ENCODE results near the gene TLL2. TPM values are rescaled to one million over a fixed set of nuclear protein-coding genes. Genes with fewer than 3 reads are reported as not detected.
A peak's percentile ranks its signal among the peaks of the same experiment; 100 is the strongest.

Gene TLL2
- total RNA-seq, 2 experiments from 2014 or later: 0.12 to 0.19 TPM

DNA sequence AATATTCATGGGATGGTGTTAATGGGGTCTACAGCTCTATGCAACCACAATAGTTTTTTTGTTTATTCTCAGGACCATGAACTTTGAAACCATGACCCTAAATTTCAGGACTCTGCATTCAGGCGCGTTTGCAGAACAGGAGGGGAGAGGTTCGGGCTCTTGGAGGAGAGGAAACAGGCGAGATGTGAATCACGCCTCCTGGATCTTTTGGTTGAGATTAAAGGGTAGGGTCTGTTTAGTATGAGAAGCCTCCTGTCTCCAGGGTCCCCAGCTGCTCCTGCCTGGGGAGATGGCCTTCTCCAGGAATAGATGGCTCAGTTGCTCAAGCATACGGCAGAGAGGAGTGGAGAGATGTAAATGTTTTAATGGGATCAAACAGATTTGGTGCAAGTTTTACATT is 18.2 kb downstream of the TLL2 start:
- DNase-seq: no peak
- Mint-ChIP-seq H3K4me1 (no peaks in the 10 kb centered on the region), H3K9me3 (no peaks in the 10 kb centered on the region)

DNA sequence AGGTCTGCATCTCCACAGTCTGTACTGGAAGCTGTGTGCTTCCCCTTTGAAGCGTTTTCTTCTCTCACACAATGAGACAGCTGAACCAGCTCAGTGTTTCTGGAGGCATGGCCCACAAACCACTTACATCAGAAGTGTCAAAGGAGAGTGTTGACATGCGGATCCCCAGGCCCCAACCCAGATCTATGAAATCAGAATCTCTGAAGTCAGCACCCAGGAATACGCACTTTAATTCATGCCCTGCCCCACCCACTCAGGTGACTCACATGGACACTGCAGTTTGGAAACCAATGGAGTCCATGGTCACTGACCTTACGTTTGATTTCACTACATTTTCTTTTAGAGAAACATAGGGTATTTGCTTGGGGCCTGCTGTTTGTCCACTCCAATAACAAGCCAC is 19.0 kb downstream of the TLL2 start:
- Mint-ChIP-seq H3K4me1 (no peaks in the 10 kb centered on the region), H3K9me3 (no peaks in the 10 kb centered on the region), H3K27ac (no peak overlapping the region), H3K36me3 (no peaks in the 10 kb centered on the region), H3K27me3 (peaks cover 7% of the 10 kb centered on the region), H3K4me3 (no peak overlapping the region)
- no peak for DNase-seq

More for the DNA sequence above, 18.2 kb downstream of the TLL2 start:
- Mint-ChIP-seq H3K27ac (no peak overlapping the region), H3K4me3 (no peak overlapping the region), H3K27me3 (peaks cover 7% of the 10 kb centered on the region), H3K36me3 (no peaks in the 10 kb centered on the region)

DNA sequence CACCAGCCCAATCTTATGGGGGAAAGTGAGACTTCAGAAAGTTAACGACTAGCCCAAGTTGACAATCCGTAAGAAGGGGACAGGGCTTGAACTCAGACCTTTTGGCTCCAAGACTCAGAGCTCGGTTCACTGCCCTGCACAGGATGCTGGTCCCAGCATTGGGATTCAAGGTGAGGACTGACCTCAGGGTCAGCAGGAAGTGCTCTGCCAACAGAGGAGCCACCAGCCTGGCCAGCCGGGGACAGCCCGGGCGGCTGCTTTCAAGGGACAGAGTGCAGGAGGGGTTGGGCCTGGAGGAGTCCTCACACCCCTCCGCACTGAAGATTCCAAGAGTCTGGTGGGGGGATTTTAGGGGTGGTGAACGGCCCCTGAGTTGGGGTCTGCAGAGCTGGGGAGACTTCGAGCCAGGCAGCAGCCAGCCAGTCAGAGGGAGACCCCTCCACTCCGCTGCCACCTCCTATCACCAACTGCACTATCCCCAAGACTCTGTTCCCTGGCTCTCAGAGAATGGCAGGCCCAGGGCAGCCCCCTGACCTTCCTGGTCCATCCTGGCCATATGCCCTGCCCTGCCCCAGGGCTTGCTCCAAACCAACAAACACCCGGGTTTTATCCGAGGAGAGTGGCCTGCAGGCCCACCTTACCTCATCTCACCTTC is 19.7 kb downstream of the TLL2 start:
- Mint-ChIP-seq H3K4me3 (no peak overlapping the region), H3K36me3 (no peaks in the 10 kb centered on the region), H3K27me3 (peaks cover 7% of the 10 kb centered on the region), H3K9me3 (no peaks in the 10 kb centered on the region), H3K27ac (no peak overlapping the region), H3K4me1 (no peaks in the 10 kb centered on the region)
- no peak for DNase-seq

GRCh38 chr10:96493254-96493653 is 20.5 kb downstream of the TLL2 start:
- H3K9me3 Mint-ChIP-seq: no peaks in the 10 kb centered on the region
- no peaks in the 10 kb centered on the region for H3K4me1 Mint-ChIP-seq
- no peak for DNase-seq
- H3K27ac Mint-ChIP-seq: no peak overlapping the region
- peaks cover 7% of the 10 kb centered on the region for H3K27me3 Mint-ChIP-seq
- H3K36me3 Mint-ChIP-seq: no peaks in the 10 kb centered on the region
- no peak overlapping the region for H3K4me3 Mint-ChIP-seq

- no peak overlapping the region for H3K27ac Mint-ChIP-seq
- H3K36me3 Mint-ChIP-seq: no peaks in the 10 kb centered on the region
- H3K4me3 Mint-ChIP-seq: no peak overlapping the region
- DNase-seq: no peak
- H3K9me3 Mint-ChIP-seq: no peaks in the 10 kb centered on the region
- peaks cover 11% of the 10 kb centered on the region for H3K27me3 Mint-ChIP-seq
- H3K4me1 Mint-ChIP-seq: no peaks in the 10 kb centered on the region
Observed at GRCh38 chr10:96491303-96491702, 22.4 kb downstream of the TLL2 start.

GRCh38 chr10:96488161-96488935 is 25.4 kb downstream of the TLL2 start:
- Mint-ChIP-seq H3K27ac (no peak overlapping the region), H3K4me1 (no peaks in the 10 kb centered on the region), H3K9me3 (no peaks in the 10 kb centered on the region), H3K27me3 (peaks cover 4% of the 10 kb centered on the region), H3K36me3 (no peaks in the 10 kb centered on the region), H3K4me3 (no peak overlapping the region)
- no peak for DNase-seq

DNA sequence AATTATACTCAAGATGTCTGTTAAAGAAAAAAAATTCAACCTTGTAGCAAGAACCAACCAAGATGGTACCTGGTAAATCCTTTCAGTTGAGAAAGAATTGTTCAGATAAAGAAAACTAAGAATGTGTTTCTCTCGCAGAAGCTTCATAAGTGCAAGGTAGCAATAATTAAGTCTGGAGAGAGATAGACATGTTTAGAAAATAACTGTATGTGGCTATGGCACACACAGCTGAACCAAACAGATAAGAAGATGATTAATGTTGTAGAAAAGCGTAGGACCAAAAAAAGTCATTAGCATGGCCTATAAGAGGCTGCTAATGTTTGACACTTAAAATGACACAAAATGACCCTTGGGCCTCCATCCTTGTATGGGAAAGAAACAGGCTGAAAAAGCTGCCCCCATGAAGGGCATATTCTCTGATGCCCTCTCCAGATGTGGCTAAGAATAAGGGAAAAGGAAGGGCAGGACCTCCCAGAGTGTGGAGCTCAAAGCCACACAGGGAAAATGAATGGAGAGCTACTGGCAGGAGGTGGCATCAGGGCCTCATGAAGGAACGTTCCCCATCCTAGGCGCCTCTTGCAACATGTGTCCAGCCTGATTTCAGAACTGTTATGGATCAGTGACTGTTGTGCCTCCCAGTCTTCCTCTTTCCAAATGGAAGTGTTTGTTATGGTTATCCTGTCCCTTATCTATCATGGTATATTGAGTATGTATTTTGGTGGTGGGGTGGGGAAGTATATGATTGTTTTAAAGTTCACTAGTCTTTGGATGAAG is 30.7 kb downstream of the TLL2 start:
- H3K27ac Mint-ChIP-seq: no peak overlapping the region
- H3K9me3 Mint-ChIP-seq: no peaks in the 10 kb centered on the region
- peaks cover 4% of the 10 kb centered on the region for H3K27me3 Mint-ChIP-seq
- H3K4me3 Mint-ChIP-seq: no peak overlapping the region
- DNase-seq: no peak
- no peaks in the 10 kb centered on the region for H3K36me3 Mint-ChIP-seq
- H3K4me1 Mint-ChIP-seq: no peaks in the 10 kb centered on the region

GRCh38 chr10:96478355-96478754 is 35.4 kb downstream of the TLL2 start:
- no peak overlapping the region for H3K4me3 Mint-ChIP-seq
- H3K4me1 Mint-ChIP-seq: no peaks in the 10 kb centered on the region
- H3K27me3 Mint-ChIP-seq: peaks cover 5% of the 10 kb centered on the region
- no peak for DNase-seq
- H3K27ac Mint-ChIP-seq: no peak overlapping the region
- no peaks in the 10 kb centered on the region for H3K36me3 Mint-ChIP-seq
- H3K9me3 Mint-ChIP-seq: no peaks in the 10 kb centered on the region

DNA sequence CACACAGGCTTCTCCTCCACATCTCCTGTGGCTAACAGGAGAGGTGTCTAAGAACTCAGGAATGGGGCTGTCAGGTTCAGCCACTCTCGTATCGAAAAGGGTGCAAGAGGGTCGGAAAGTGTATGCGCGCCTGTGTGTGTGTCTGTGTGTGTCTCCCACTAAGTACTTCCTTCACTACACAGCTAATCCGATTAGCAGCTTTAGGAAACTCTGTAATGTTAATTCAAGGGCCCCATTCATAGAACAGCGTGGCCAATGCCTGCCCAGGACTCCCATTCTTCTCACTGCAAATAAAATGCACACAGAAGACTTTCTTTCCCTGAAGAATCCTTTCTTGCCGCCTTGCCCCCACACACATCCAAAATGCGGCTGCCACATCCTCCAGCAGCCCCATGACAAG is 39.9 kb downstream of the TLL2 start:
- Mint-ChIP-seq H3K9me3 (no peaks in the 10 kb centered on the region), H3K27ac (no peak overlapping the region), H3K36me3 (no peaks in the 10 kb centered on the region), H3K27me3 (peaks cover 14% of the 10 kb centered on the region), H3K4me3 (no peak overlapping the region), H3K4me1 (no peaks in the 10 kb centered on the region)
- no peak for DNase-seq

DNA sequence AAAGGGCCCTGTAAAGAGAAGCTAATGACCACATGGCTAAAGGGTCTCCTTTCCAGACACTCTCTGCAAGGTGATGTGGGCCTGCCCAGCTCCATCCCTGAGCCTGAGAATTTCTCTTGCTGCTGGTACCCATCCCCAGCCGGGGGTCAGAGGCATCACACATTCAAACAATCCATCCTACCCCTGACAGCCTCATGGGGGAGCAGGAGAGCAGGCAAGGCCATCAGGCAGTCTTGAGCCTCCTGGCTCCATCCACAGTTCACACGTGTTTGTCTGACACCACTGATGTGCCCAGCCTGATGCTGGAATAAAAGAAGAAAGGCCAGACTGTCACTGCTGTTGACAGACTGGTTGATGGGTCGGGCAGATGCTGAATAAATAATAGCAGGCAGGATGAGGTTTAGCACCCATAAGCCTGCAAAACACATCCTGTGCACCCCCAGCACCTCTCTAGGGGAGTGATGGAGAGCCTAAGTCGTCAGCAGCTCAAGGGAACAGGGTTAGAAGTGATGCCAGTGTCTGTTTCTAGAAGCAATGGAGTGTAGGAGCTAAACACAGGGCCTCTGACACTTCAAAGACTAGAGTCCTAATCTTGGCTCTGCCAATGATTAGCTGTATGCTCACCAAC is 43.5 kb downstream of the TLL2 start:
- DNase-seq: peak; percentile 25
- Mint-ChIP-seq H3K36me3 (no peaks in the 10 kb centered on the region), H3K4me1 (no peaks in the 10 kb centered on the region), H3K27me3 (peaks cover 22% of the 10 kb centered on the region), H3K27ac (no peak overlapping the region), H3K9me3 (no peaks in the 10 kb centered on the region), H3K4me3 (no peak overlapping the region)

- Mint-ChIP-seq H3K27ac (no peak overlapping the region), H3K36me3 (no peaks in the 10 kb centered on the region), H3K4me1 (no peaks in the 10 kb centered on the region), H3K9me3 (no peaks in the 10 kb centered on the region), H3K4me3 (no peak overlapping the region), H3K27me3 (peaks cover 22% of the 10 kb centered on the region)
- DNase-seq: no peak
Observed at GRCh38 chr10:96468845-96469244, 44.9 kb downstream of the TLL2 start.

- Mint-ChIP-seq H3K27ac (no peak overlapping the region), H3K27me3 (peaks cover 27% of the 10 kb centered on the region), H3K4me1 (no peaks in the 10 kb centered on the region), H3K4me3 (no peak overlapping the region), H3K9me3 (peaks cover 3% of the 10 kb centered on the region), H3K36me3 (peaks cover 2% of the 10 kb centered on the region)
- DNase-seq: no peak
Observed at GRCh38 chr10:96465599-96465998, 48.1 kb downstream of the TLL2 start.

GRCh38 chr10:96463562-96463961 is 50.2 kb downstream of the TLL2 start:
- Mint-ChIP-seq H3K36me3 (peaks cover 5% of the 10 kb centered on the region), H3K4me1 (no peaks in the 10 kb centered on the region)

GRCh38 chr10:96462606-96463151 is 51.0 kb downstream of the TLL2 start:
- H3K9me3 Mint-ChIP-seq: peaks cover 5% of the 10 kb centered on the region
- H3K4me3 Mint-ChIP-seq: no peak overlapping the region
- peaks cover 9% of the 10 kb centered on the region for H3K27me3 Mint-ChIP-seq
- H3K27ac Mint-ChIP-seq: no peak overlapping the region
- no peaks in the 10 kb centered on the region for H3K4me1 Mint-ChIP-seq
- H3K36me3 Mint-ChIP-seq: peaks cover 5% of the 10 kb centered on the region
- DNase-seq: no peak

More at GRCh38 chr10:96463562-96463961, 50.2 kb downstream of the TLL2 start:
- no peak overlapping the region for H3K27ac Mint-ChIP-seq
- peaks cover 15% of the 10 kb centered on the region for H3K27me3 Mint-ChIP-seq
- DNase-seq: no peak
- H3K9me3 Mint-ChIP-seq: peaks cover 5% of the 10 kb centered on the region
- H3K4me3 Mint-ChIP-seq: no peak overlapping the region

GRCh38 chr10:96460316-96460715 is 53.4 kb downstream of the TLL2 start:
- Mint-ChIP-seq H3K27me3 (peaks cover 5% of the 10 kb centered on the region), H3K36me3 (peaks cover 5% of the 10 kb centered on the region), H3K4me3 (no peak overlapping the region), H3K27ac (no peak overlapping the region), H3K9me3 (peaks cover 5% of the 10 kb centered on the region), H3K4me1 (no peaks in the 10 kb centered on the region)
- no peak for DNase-seq

Measured in activated naive CD8-positive, alpha-beta T cell treated with anti-CD3 and anti-CD28 coated beads for 36 hours (primary cell).